ENCODE data around the gene ANKS1B. TPM values are rescaled to one million over a fixed set of nuclear protein-coding genes. Genes with fewer than 3 reads are reported as not detected.

Gene ANKS1B
- total RNA-seq, 4 donors from 2014 or later: 14.0 to 38.4 (median 28.6) TPM

DNA sequence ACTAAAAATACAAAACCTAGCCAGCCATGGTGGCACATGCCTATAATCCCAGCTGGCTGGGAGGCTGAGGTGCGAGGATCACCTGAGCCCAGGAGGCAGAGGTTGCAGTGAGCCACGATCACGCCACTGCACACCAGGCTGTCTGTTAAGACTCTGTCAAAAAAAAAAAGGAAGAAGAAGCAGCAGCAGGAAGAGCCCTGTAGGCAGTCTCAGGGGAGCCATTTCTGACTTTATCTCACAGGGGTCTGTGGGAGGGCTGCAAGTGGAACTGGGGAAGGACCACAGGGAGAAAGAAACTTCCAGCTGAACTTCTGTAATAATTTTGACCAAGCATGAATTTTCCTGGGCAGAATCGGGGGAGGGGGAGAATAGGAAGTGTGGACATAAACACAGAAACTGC, 304.5 kb downstream of the ANKS1B start:
- H3K4me1 ChIP-seq: no peaks in the 10 kb centered on the region
- TF ChIP-seq, protein P1, sequence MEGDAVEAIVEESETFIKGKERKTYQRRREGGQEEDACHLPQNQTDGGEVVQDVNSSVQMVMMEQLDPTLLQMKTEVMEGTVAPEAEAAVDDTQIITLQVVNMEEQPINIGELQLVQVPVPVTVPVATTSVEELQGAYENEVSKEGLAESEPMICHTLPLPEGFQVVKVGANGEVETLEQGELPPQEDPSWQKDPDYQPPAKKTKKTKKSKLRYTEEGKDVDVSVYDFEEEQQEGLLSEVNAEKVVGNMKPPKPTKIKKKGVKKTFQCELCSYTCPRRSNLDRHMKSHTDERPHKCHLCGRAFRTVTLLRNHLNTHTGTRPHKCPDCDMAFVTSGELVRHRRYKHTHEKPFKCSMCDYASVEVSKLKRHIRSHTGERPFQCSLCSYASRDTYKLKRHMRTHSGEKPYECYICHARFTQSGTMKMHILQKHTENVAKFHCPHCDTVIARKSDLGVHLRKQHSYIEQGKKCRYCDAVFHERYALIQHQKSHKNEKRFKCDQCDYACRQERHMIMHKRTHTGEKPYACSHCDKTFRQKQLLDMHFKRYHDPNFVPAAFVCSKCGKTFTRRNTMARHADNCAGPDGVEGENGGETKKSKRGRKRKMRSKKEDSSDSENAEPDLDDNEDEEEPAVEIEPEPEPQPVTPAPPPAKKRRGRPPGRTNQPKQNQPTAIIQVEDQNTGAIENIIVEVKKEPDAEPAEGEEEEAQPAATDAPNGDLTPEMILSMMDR (IDR thresholded peaks at IDR 0.05): no peak
- no peak for TF ChIP-seq EP300 (IDR thresholded peaks at IDR 0.05)
- no peak for TF ChIP-seq POLR2A (IDR thresholded peaks at IDR 0.05)
- H3K27me3 ChIP-seq: no peaks in the 10 kb centered on the region
- no peak overlapping the region for H3K4me3 ChIP-seq
- no peak overlapping the region for H3K27ac ChIP-seq
- no peaks in the 10 kb centered on the region for H3K36me3 ChIP-seq
- no peak for DNase-seq (ENCODE audit: low spot score in 2 of 2)
- H3K9me3 ChIP-seq: peaks cover 0 to 20% (median 0%) of the 10 kb centered on the region in 4 donors
- WGBS, 2 donors: 82 to 83% methylated on average over 4 of the region's 4 CpGs

GRCh38 chr12:99670635-99671034, 314.1 kb downstream of the ANKS1B start:
- WGBS, 2 donors: 50 to 61% methylated on average over 1 of the region's 1 CpG
- Histone ChIP-seq H3K36me3 (no peaks in the 10 kb centered on the region), H3K4me3 (no peak overlapping the region), H3K4me1 (no peaks in the 10 kb centered on the region), H3K9me3 (peaks cover 0 to 10% (median 1%) of the 10 kb centered on the region in 4 donors), H3K27ac (no peak overlapping the region), H3K27me3 (no peaks in the 10 kb centered on the region)
- TF ChIP-seq EP300 (IDR thresholded peaks at IDR 0.05) (no peak), POLR2A (IDR thresholded peaks at IDR 0.05) (no peak)
- TF ChIP-seq, protein P1 (IDR thresholded peaks at IDR 0.05): no peak
- no peak for DNase-seq (ENCODE audit: low spot score in 2 of 2)

GRCh38 chr12:99658671-99659349, 325.9 kb downstream of the ANKS1B start:
- no peak for TF ChIP-seq EP300 (IDR thresholded peaks at IDR 0.05)
- no peaks in the 10 kb centered on the region for H3K36me3 ChIP-seq
- WGBS, 2 donors: 72 to 76% methylated on average over 1 of the region's 1 CpG
- DNase-seq (ENCODE audit: low spot score in 2 of 2): no peak
- H3K9me3 ChIP-seq: no peaks in the 10 kb centered on the region
- no peak overlapping the region for H3K4me3 ChIP-seq
- H3K27ac ChIP-seq: no peak overlapping the region
- H3K4me1 ChIP-seq: no peaks in the 10 kb centered on the region
- H3K27me3 ChIP-seq: no peaks in the 10 kb centered on the region

- 76 to 82% methylated on average over 1 of the region's 1 CpG for WGBS, 2 donors
- no peaks in the 10 kb centered on the region for H3K4me1 ChIP-seq
- no peak overlapping the region for H3K27ac ChIP-seq
- TF ChIP-seq, protein P1 (IDR thresholded peaks at IDR 0.05): no peak
- TF ChIP-seq EP300 (IDR thresholded peaks at IDR 0.05): no peak
- H3K27me3 ChIP-seq: no peaks in the 10 kb centered on the region
- no peak for DNase-seq (ENCODE audit: low spot score in 2 of 2)
- H3K36me3 ChIP-seq: peaks cover 0 to 11% (median 0%) of the 10 kb centered on the region in 3 donors
- no peaks in the 10 kb centered on the region for H3K9me3 ChIP-seq
- no peak overlapping the region for H3K4me3 ChIP-seq
Measured at GRCh38 chr12:99649551-99649950, 335.2 kb downstream of the ANKS1B start.

DNA sequence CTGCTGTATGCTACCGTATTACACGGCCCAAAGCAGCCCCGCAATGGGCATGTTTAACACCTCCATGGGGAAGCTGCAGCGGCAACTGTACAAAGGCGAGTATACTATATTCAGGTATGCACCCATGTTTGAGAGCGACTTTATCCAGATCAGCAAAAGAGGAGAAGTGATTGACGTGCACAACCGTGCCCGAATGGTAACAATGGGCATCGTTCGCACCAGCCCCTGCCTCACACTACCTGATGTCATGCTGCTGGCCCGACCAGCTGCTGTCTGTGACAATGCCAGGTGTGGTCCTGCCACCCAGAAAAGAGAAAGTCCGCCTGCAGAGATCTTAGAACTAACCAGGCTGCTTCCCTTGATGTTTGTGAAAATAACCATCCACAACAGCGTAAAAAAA, 336.6 kb downstream of the ANKS1B start:
- Histone ChIP-seq H3K27ac (no peak overlapping the region), H3K4me3 (no peak overlapping the region), H3K27me3 (no peaks in the 10 kb centered on the region), H3K9me3 (no peaks in the 10 kb centered on the region), H3K4me1 (no peaks in the 10 kb centered on the region), H3K36me3 (peaks cover 0 to 11% (median 0%) of the 10 kb centered on the region in 3 donors)
- 92 to 94% methylated on average over 14 of the region's 14 CpGs for WGBS, 2 donors
- TF ChIP-seq EP300 (IDR thresholded peaks at IDR 0.05) (no peak), POLR2A (IDR thresholded peaks at IDR 0.05) (no peak)
- TF ChIP-seq, protein P1 (IDR thresholded peaks at IDR 0.05): no peak
- DNase-seq (ENCODE audit: low spot score in 2 of 2): no peak
